Measurements from ENCODE around the gene FPR1. TPM values are rescaled to one million over a fixed set of nuclear protein-coding genes. Genes with fewer than 3 reads are reported as not detected.
A peak's percentile ranks its signal among the peaks of the same experiment; 100 is the strongest.

FPR1 gene
- total RNA-seq, 1 donor from 2014 or later: 12.8 TPM

DNA sequence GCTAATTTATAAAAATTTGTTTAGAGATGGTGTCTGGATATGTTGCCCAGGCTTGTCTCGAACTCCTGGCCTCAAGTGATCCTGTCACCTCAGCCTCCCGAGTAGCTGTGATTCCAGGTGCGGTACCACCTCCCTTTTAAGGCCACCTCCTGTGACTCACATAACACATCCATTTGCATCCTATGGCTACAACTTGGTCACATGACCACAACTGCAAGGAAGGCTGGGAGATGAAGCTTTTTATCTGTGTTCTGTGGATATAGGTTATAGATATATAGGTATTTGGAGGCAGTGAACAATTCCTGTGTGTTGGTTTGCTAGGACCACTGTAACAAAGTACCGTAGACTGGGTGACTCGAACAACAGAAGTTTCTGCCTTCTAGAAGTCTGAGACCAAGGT, 52.5 kb downstream of the FPR1 start:
- Histone ChIP-seq H3K27me3 (no peaks in the 10 kb centered on the region), H3K9me3 (no peaks in the 10 kb centered on the region), H3K4me1 (peaks cover 39% of the 10 kb centered on the region), H3K4me3 (no peak overlapping the region), H3K27ac (no peak overlapping the region), H3K36me3 (peaks cover 0 to 29% of the 10 kb centered on the region in 2 donors)
- TF ChIP-seq POLR2AphosphoS5 (IDR thresholded peaks at IDR 0.05; ENCODE audit: insufficient read depth in 1 of 2, low read depth in 1 of 2): no peak
- TF ChIP-seq, protein P1, sequence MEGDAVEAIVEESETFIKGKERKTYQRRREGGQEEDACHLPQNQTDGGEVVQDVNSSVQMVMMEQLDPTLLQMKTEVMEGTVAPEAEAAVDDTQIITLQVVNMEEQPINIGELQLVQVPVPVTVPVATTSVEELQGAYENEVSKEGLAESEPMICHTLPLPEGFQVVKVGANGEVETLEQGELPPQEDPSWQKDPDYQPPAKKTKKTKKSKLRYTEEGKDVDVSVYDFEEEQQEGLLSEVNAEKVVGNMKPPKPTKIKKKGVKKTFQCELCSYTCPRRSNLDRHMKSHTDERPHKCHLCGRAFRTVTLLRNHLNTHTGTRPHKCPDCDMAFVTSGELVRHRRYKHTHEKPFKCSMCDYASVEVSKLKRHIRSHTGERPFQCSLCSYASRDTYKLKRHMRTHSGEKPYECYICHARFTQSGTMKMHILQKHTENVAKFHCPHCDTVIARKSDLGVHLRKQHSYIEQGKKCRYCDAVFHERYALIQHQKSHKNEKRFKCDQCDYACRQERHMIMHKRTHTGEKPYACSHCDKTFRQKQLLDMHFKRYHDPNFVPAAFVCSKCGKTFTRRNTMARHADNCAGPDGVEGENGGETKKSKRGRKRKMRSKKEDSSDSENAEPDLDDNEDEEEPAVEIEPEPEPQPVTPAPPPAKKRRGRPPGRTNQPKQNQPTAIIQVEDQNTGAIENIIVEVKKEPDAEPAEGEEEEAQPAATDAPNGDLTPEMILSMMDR (IDR thresholded peaks at IDR 0.05): no peak
- TF ChIP-seq POLR2A (IDR thresholded peaks at IDR 0.05): no peak
- intact Hi-C loops (cut with DNase I): loop anchor here (10.0 kb wide), 1 partner anchor 334 kb away; the partner anchor contains the start of genes CLDND2 and ETFB
- DNase-seq (ENCODE audit: extremely low spot score in 2 of 2): peak in 1 of 2 donors; percentile 44

DNA sequence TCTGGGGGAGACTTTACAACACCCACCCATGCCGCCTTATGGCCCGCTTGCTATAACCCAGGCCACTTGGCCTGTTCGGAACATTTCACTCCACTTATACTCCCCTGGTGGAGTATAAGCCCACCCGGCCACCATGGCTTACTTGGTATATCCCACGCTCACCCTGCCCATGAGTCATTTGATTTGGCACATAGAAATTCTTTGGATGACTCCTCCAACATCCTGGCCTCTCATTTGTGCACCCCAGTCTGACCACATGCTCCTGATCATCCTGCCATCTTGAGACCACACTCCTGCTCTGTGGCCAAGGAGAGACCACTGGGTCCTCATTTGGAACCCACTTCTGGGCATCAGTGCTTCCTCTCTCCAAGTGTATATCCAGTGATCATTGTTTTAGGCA, 53.4 kb downstream of the FPR1 start:
- peak in 1 of 2 donors; percentile 79 for DNase-seq (ENCODE audit: extremely low spot score in 2 of 2)
- H3K4me1 ChIP-seq: peaks cover 37% of the 10 kb centered on the region
- TF ChIP-seq, protein P1 (IDR thresholded peaks at IDR 0.05): no peak
- TF ChIP-seq POLR2A (IDR thresholded peaks at IDR 0.05): no peak
- no peak for TF ChIP-seq POLR2AphosphoS5 (IDR thresholded peaks at IDR 0.05; ENCODE audit: insufficient read depth in 1 of 2, low read depth in 1 of 2)
- intact Hi-C loops (cut with DNase I): loop anchor here (10.0 kb wide), 1 partner anchor 333 kb away; the partner anchor contains the start of genes CLDND2 and ETFB
- no peaks in the 10 kb centered on the region for H3K27me3 ChIP-seq
- H3K4me3 ChIP-seq: no peak overlapping the region
- H3K9me3 ChIP-seq: no peaks in the 10 kb centered on the region
- no peak overlapping the region for H3K27ac ChIP-seq
- peaks cover 0 to 30% of the 10 kb centered on the region in 2 donors for H3K36me3 ChIP-seq

DNA sequence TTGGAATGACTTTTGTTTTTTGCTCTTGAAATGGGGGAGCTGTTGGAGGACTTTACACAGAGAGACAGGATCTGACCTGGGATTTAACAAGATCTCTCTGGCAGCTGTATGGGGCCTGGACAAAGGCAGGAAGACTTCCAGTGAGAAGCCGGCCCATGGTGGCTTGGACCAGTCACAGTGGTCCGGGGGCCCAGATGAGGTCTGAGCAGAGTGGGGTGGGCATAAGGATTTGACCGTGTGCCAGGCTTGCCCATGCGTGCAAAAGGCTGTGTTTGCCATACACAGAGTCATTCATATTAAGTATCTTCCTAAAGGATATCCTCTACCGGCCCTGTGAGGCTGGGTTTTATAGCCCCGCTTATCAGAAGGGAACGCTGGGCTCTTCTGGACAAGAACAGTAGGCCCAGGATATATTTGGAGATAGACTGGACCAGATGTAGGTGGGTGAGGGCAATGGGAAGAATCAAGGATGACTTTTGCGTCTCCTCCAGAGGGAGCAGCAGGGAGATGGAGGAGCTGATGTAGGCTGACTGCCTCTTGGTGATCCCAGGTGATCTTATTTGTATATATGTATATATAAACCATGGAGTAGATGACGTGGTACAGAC, 54.4 kb downstream of the FPR1 start:
- intact Hi-C loops (cut with DNase I): loop anchor here (10.0 kb wide), 1 partner anchor 332 kb away; the partner anchor contains the start of genes CLDND2 and ETFB
- no peak for TF ChIP-seq POLR2A (IDR thresholded peaks at IDR 0.05)
- TF ChIP-seq, protein P1 (IDR thresholded peaks at IDR 0.05): no peak
- TF ChIP-seq POLR2AphosphoS5 (IDR thresholded peaks at IDR 0.05; ENCODE audit: insufficient read depth in 1 of 2, low read depth in 1 of 2): no peak
- H3K27me3 ChIP-seq: no peaks in the 10 kb centered on the region
- H3K9me3 ChIP-seq: no peaks in the 10 kb centered on the region
- H3K4me3 ChIP-seq: no peak overlapping the region
- DNase-seq (ENCODE audit: extremely low spot score in 2 of 2): peak in 1 of 2 donors; percentile 58
- H3K4me1 ChIP-seq: peaks cover 36% of the 10 kb centered on the region
- no peak overlapping the region for H3K27ac ChIP-seq
- H3K36me3 ChIP-seq: peaks cover 0 to 30% of the 10 kb centered on the region in 2 donors

DNA sequence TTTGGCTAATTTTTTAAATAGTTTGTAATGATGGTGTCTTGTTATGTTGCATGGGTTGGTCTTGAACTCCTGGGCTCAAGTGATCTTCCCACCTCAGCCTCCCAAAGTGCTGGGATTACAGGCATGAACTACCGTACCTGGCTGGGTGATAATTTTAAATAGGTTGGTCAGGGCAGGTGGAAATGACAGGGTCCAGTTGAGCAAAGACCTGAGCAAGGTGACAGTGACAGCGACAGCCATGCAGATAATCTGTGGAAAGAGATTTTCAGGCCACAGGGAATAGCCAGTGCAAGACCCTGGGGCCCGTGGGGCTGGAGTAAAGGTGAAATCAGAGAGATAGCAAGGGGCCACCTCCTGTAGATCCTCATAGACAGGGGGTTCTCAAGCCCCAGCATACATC, 55.1 kb downstream of the FPR1 start:
- H3K9me3 ChIP-seq: no peaks in the 10 kb centered on the region
- H3K4me1 ChIP-seq: peaks cover 36% of the 10 kb centered on the region
- H3K27me3 ChIP-seq: no peaks in the 10 kb centered on the region
- intact Hi-C loops (cut with DNase I): loop anchor here (10.0 kb wide), 1 partner anchor 332 kb away; the partner anchor contains the start of genes CLDND2 and ETFB
- no peak overlapping the region for H3K4me3 ChIP-seq
- no peak overlapping the region for H3K27ac ChIP-seq
- DNase-seq (ENCODE audit: extremely low spot score in 2 of 2): peak in 1 of 2 donors; percentile 49
- TF ChIP-seq POLR2A (IDR thresholded peaks at IDR 0.05) (no peak), POLR2AphosphoS5 (IDR thresholded peaks at IDR 0.05; ENCODE audit: insufficient read depth in 1 of 2, low read depth in 1 of 2) (no peak)
- TF ChIP-seq, protein P1 (IDR thresholded peaks at IDR 0.05): no peak
- H3K36me3 ChIP-seq: peaks cover 0 to 30% of the 10 kb centered on the region in 2 donors

Other genes with a start within 250 kb of the FPR1 start
- 1.2 TPM for gene SIGLEC6, start 220.2 kb downstream of the FPR1 start, total RNA-seq
- gene ZNF175, start 180.6 kb downstream of the FPR1 start, total RNA-seq: 8.1 TPM
- gene SIGLEC5, start 121.5 kb downstream of the FPR1 start, total RNA-seq: 0.49 TPM
- gene SIGLEC14, start 105.1 kb downstream of the FPR1 start, total RNA-seq: not detected
- 53.0 TPM for gene SPACA6, start 58.5 kb downstream of the FPR1 start, total RNA-seq
- 2.9 TPM for gene HAS1, start 27.9 kb downstream of the FPR1 start, total RNA-seq
- not detected for gene FPR2, start 9.3 kb upstream of the FPR1 start, total RNA-seq
- gene FPR3, start 43.3 kb upstream of the FPR1 start, total RNA-seq: 4.2 TPM
- 14.2 TPM for gene ZNF577, start 136.1 kb upstream of the FPR1 start, total RNA-seq
- gene ZNF649, start 153.1 kb upstream of the FPR1 start, total RNA-seq: 13.5 TPM
- 4.2 TPM for gene ZNF613, start 175.6 kb upstream of the FPR1 start, total RNA-seq
- gene ZNF350, start 235.0 kb upstream of the FPR1 start, total RNA-seq: 8.6 TPM

All from vagina (tissue), 2 donors.